GM23338 (cell line): ENCODE results near the gene CACNA1C. TPM values are rescaled to one million over a fixed set of nuclear protein-coding genes. Genes with fewer than 3 reads are reported as not detected.

Experiments
- ATAC-seq: fragments of 200-7000 bp; cut with Tn5 transposase; 3 replicates; pipeline ENCODE4 v1.9.1; 2020
- DNase-seq: peaks from one replicate; pipeline ENCODE4 v3.0.0-alpha.2; 2015; ENCODE audit warnings: low spot score
- H2AFZ ChIP-seq: fragments of 200-600 bp; sonication (generic); 2 replicates; pipeline ENCODE4 v1.8.0; 2016; ENCODE audit warnings: antibody characterized with exemption, mild to moderate bottlenecking, moderate library complexity
- H3F3A ChIP-seq: fragments of 200-600 bp; sonication (generic); replicated peaks from 2 replicates; pipeline ENCODE4 v1.8.0; 2017; ENCODE audit warnings: antibody characterized with exemption, mixed run types, low read depth
- H3K27ac ChIP-seq: fragments of 200-600 bp; sonication (generic); 2 replicates; pipeline ENCODE4 v1.6.1; 2016; ENCODE audit warnings: low read depth
- H3K27me3 ChIP-seq: fragments of 200-600 bp; sonication (generic); 2 replicates; pipeline ENCODE4 v1.8.0; 2016; ENCODE audit warnings: mild to moderate bottlenecking, mixed run types, moderate library complexity; ENCODE audit not compliant: insufficient read depth
- H3K36me3 ChIP-seq: fragments of 200-600 bp; sonication (generic); 2 replicates; pipeline ENCODE4 v1.8.0; 2016; ENCODE audit warnings: mild to moderate bottlenecking; ENCODE audit not compliant: insufficient read depth
- H3K4me1 ChIP-seq: fragments of 200-600 bp; sonication (generic); 2 replicates; pipeline ENCODE4 v1.8.0; 2016; ENCODE audit warnings: mild to moderate bottlenecking, moderate library complexity; ENCODE audit not compliant: insufficient read depth
- H3K4me2 ChIP-seq: fragments of 200-600 bp; sonication (generic); 2 replicates; pipeline ENCODE4 v1.7.1; 2017; ENCODE audit warnings: mixed run types
- H3K4me3 ChIP-seq: fragments of 200-600 bp; sonication (generic); 2 replicates; pipeline ENCODE4 v1.6.1; 2016; ENCODE audit warnings: mixed run types
- H3K79me2 ChIP-seq: fragments of 200-600 bp; sonication (generic); replicated peaks from 2 replicates; pipeline ENCODE4 v1.8.0; 2017; ENCODE audit warnings: mild to moderate bottlenecking; ENCODE audit not compliant: insufficient read depth
- H3K9me2 ChIP-seq: fragments of 200-600 bp; sonication (generic); 2 replicates; pipeline ENCODE4 v1.8.0; 2017; ENCODE audit not compliant: insufficient read depth
- H4K20me1 ChIP-seq: fragments of 200-600 bp; sonication (generic); replicated peaks from 2 replicates; pipeline ENCODE4 v1.8.0; 2017; ENCODE audit warnings: mild to moderate bottlenecking; ENCODE audit not compliant: insufficient read depth
- H3K27ac Mint-ChIP-seq: 2 replicates; pipeline ENCODE4 v1.8.0; 2020; ENCODE audit warnings: inconsistent platforms, mild to moderate bottlenecking, moderate library complexity, mixed read lengths
- H3K27me3 Mint-ChIP-seq: 3 replicates; pipeline ENCODE4 v1.8.0; 2022; ENCODE audit warnings: low read depth, mild to moderate bottlenecking, moderate library complexity, mixed read lengths, inconsistent platforms; ENCODE audit not compliant: insufficient read depth, poor library complexity
- H3K36me3 Mint-ChIP-seq: 3 replicates; pipeline ENCODE4 v1.8.0; 2021; ENCODE audit warnings: low read depth, mild to moderate bottlenecking, inconsistent platforms, moderate library complexity, mixed read lengths
- H3K4me1 Mint-ChIP-seq: 3 replicates; pipeline ENCODE4 v1.8.0; 2020; ENCODE audit warnings: mild to moderate bottlenecking, inconsistent platforms, mixed read lengths
- H3K4me3 Mint-ChIP-seq: 3 replicates; pipeline ENCODE4 v1.8.0; 2021; ENCODE audit warnings: moderate library complexity, mild to moderate bottlenecking, inconsistent platforms, mixed read lengths
- H3K9me3 Mint-ChIP-seq: 3 replicates; pipeline ENCODE4 v1.8.0; 2020; ENCODE audit warnings: moderate library complexity, mild to moderate bottlenecking, inconsistent platforms, mixed read lengths
- CREB1 ChIP-seq: fragments of 250-450 bp; sonication (Bioruptor Pico); IDR thresholded peaks from 2 replicates; pipeline ENCODE4 v1.5.0; 2020; ENCODE audit warnings: low read depth, mild to moderate bottlenecking, moderate library complexity
- EZH2 ChIP-seq: fragments of 200-600 bp; sonication (generic); IDR thresholded peaks from one replicate; pipeline ENCODE4 v1.8.0; 2017; ENCODE audit warnings: antibody characterized with exemption, mild to moderate bottlenecking, low read depth; ENCODE audit not compliant: unreplicated experiment
- EZH2phosphoT487 ChIP-seq: fragments of 200-600 bp; sonication (generic); IDR thresholded peaks from one replicate; pipeline ENCODE4 v1.8.1; 2018; ENCODE audit warnings: antibody characterized with exemption; ENCODE audit not compliant: unreplicated experiment
- JUNB ChIP-seq: IDR thresholded peaks from one replicate; pipeline ENCODE4 v1.6.1; 2016; ENCODE audit warnings: antibody characterized with exemption; ENCODE audit not compliant: unreplicated experiment
- NANOG ChIP-seq: IDR thresholded peaks from 2 replicates; pipeline ENCODE4 v1.6.1; 2016; ENCODE audit warnings: antibody characterized with exemption, borderline replicate concordance
- POLR2AphosphoS5 ChIP-seq: IDR thresholded peaks from 2 replicates; pipeline ENCODE4 v1.6.1; 2016; ENCODE audit warnings: antibody characterized with exemption, low read depth
- STAT1 ChIP-seq: IDR thresholded peaks from one replicate; pipeline ENCODE4 v1.6.1; 2016; ENCODE audit warnings: antibody characterized with exemption; ENCODE audit not compliant: unreplicated experiment
- ZNF114 ChIP-seq: fragments of 250-450 bp; sonication (Bioruptor Pico); IDR thresholded peaks from 2 replicates; pipeline ENCODE4 v1.5.0; 2020; ENCODE audit warnings: mild to moderate bottlenecking, moderate library complexity
- ZNF331 ChIP-seq: fragments of 250-450 bp; sonication (Bioruptor Pico); IDR thresholded peaks from 2 replicates; pipeline ENCODE4 v1.5.0; 2020; ENCODE audit warnings: low read depth, mild to moderate bottlenecking, moderate library complexity
- polyA plus RNA-seq: library from polyadenylated mRNA; unstranded; fragments of >200 nt; fragmentation: Nextera tagmentation; extraction: Ambion mirVana; gene quantifications from 2 replicates; pipeline ENCODE4 v1.2.1, GENCODE V29; 2016
- total RNA-seq: library from RNA; depleted of rRNA; stranded (reverse); fragments of >200 nt; shearing (Covaris generic); gene quantifications from 2 replicates; pipeline ENCODE4 v1.2.3, GENCODE V29; 2014
- TF ChIP-seq, protein P1 (sequence below): IDR thresholded peaks from 2 replicates; pipeline ENCODE4 v1.6.1; 2016; ENCODE audit warnings: antibody characterized with exemption
- TF ChIP-seq, protein P2 (sequence below), 2 experiments: fragments of 200-600 bp in 1 of 2; sonication (generic) in 1 of 2; conservative IDR thresholded peaks; 2 replicates each; pipeline versions ENCODE4 v1.5.1 to v1.6.1; 2016 to 2017; ENCODE audit warnings: antibody characterized with exemption in 2 of 2, low read depth in 2 of 2, mild to moderate bottlenecking in 2 of 2, moderate library complexity in 1 of 2
- TF ChIP-seq, protein P3 (sequence below): fragments of 250-450 bp; sonication (Bioruptor Pico); IDR thresholded peaks from 2 replicates; pipeline ENCODE4 v1.5.0; 2020; ENCODE audit warnings: mild to moderate bottlenecking, moderate library complexity
- TF ChIP-seq, protein P4 (sequence below): IDR thresholded peaks from one replicate; pipeline ENCODE4 v1.6.1; 2018; ENCODE audit warnings: antibody characterized with exemption; ENCODE audit not compliant: unreplicated experiment

The CACNA1C gene
- total and polyA plus RNA-seq, 2 experiments from 2014 or later = 0.78 to 2.1 TPM

DNA sequence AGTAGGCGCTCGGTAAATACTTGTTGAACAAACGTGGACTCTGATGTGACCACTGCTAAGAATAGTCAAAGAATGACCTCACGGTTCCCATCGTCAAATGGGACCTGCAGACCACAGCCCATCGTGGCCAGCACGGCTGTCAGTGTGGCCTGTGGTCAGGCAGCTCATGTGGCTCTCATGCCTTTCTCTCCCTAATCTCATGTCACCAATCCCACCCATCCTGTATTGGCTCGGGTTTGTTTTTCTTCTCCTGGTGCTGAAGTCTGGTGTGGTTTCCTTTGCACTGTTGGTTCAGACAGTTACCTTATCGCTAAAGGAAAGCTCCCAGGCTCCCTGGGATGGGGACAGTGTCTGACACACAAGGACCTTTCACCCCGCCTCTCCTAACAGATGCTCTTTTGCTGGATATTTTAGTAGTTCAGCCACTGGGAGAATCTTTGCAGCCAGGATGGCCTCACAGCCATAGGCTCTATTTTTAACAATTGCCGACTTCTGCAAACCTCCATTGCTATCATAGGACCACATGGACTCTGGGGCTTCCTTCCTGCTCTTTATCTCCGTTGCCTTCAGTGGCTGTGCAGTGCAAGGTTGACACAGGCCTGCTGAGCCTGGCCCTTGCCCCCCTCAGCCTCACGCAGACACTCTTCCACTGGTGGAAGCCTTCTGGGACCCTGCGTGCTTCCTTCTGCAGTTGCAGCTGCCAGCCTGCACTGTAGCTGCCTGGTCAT lies 448.8 kb downstream of the CACNA1C start:
- Histone ChIP-seq H4K20me1 (no peaks in the 10 kb centered on the region), H3K79me2 (no peaks in the 10 kb centered on the region), H2AFZ (no peak overlapping the region), H3K9me2 (no peaks in the 10 kb centered on the region), H3K4me1 (no peaks in the 10 kb centered on the region), H3K4me2 (no peak overlapping the region), H3F3A (no peaks in the 10 kb centered on the region), H3K4me3 (no peak overlapping the region), H3K27me3 (no peaks in the 10 kb centered on the region), H3K36me3 (no peaks in the 10 kb centered on the region; the same call in 1 of the 2 replicates), H3K27ac (no peak overlapping the region)
- Mint-ChIP-seq H3K9me3 (no peaks in the 10 kb centered on the region), H3K27me3 (peaks cover 5% of the 10 kb centered on the region), H3K27ac (no peak overlapping the region; the same call in 1 of the 2 replicates), H3K36me3 (no peaks in the 10 kb centered on the region), H3K4me1 (0 out of 3 replicates have a peak, but pooled peaks cover 3% of the 10 kb centered on the region), H3K4me3 (no peak overlapping the region)
- TF ChIP-seq EZH2 (no peak), POLR2AphosphoS5 (no peak), ZNF114 (no peak), ZNF331 (CRISPR knock-in tag) (no peak), CREB1 (CRISPR knock-in tag) (no peak), STAT1 (no peak), NANOG (no peak), JUNB (no peak), EZH2phosphoT487 (no peak)
- TF ChIP-seq, protein P1, sequence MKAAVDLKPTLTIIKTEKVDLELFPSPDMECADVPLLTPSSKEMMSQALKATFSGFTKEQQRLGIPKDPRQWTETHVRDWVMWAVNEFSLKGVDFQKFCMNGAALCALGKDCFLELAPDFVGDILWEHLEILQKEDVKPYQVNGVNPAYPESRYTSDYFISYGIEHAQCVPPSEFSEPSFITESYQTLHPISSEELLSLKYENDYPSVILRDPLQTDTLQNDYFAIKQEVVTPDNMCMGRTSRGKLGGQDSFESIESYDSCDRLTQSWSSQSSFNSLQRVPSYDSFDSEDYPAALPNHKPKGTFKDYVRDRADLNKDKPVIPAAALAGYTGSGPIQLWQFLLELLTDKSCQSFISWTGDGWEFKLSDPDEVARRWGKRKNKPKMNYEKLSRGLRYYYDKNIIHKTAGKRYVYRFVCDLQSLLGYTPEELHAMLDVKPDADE = no peak
- TF ChIP-seq, protein P2, sequence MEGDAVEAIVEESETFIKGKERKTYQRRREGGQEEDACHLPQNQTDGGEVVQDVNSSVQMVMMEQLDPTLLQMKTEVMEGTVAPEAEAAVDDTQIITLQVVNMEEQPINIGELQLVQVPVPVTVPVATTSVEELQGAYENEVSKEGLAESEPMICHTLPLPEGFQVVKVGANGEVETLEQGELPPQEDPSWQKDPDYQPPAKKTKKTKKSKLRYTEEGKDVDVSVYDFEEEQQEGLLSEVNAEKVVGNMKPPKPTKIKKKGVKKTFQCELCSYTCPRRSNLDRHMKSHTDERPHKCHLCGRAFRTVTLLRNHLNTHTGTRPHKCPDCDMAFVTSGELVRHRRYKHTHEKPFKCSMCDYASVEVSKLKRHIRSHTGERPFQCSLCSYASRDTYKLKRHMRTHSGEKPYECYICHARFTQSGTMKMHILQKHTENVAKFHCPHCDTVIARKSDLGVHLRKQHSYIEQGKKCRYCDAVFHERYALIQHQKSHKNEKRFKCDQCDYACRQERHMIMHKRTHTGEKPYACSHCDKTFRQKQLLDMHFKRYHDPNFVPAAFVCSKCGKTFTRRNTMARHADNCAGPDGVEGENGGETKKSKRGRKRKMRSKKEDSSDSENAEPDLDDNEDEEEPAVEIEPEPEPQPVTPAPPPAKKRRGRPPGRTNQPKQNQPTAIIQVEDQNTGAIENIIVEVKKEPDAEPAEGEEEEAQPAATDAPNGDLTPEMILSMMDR (conservative IDR thresholded peaks at IDR 0.05; ENCODE audit: low read depth in 2 of 2) = no peak
- TF ChIP-seq, protein P3, sequence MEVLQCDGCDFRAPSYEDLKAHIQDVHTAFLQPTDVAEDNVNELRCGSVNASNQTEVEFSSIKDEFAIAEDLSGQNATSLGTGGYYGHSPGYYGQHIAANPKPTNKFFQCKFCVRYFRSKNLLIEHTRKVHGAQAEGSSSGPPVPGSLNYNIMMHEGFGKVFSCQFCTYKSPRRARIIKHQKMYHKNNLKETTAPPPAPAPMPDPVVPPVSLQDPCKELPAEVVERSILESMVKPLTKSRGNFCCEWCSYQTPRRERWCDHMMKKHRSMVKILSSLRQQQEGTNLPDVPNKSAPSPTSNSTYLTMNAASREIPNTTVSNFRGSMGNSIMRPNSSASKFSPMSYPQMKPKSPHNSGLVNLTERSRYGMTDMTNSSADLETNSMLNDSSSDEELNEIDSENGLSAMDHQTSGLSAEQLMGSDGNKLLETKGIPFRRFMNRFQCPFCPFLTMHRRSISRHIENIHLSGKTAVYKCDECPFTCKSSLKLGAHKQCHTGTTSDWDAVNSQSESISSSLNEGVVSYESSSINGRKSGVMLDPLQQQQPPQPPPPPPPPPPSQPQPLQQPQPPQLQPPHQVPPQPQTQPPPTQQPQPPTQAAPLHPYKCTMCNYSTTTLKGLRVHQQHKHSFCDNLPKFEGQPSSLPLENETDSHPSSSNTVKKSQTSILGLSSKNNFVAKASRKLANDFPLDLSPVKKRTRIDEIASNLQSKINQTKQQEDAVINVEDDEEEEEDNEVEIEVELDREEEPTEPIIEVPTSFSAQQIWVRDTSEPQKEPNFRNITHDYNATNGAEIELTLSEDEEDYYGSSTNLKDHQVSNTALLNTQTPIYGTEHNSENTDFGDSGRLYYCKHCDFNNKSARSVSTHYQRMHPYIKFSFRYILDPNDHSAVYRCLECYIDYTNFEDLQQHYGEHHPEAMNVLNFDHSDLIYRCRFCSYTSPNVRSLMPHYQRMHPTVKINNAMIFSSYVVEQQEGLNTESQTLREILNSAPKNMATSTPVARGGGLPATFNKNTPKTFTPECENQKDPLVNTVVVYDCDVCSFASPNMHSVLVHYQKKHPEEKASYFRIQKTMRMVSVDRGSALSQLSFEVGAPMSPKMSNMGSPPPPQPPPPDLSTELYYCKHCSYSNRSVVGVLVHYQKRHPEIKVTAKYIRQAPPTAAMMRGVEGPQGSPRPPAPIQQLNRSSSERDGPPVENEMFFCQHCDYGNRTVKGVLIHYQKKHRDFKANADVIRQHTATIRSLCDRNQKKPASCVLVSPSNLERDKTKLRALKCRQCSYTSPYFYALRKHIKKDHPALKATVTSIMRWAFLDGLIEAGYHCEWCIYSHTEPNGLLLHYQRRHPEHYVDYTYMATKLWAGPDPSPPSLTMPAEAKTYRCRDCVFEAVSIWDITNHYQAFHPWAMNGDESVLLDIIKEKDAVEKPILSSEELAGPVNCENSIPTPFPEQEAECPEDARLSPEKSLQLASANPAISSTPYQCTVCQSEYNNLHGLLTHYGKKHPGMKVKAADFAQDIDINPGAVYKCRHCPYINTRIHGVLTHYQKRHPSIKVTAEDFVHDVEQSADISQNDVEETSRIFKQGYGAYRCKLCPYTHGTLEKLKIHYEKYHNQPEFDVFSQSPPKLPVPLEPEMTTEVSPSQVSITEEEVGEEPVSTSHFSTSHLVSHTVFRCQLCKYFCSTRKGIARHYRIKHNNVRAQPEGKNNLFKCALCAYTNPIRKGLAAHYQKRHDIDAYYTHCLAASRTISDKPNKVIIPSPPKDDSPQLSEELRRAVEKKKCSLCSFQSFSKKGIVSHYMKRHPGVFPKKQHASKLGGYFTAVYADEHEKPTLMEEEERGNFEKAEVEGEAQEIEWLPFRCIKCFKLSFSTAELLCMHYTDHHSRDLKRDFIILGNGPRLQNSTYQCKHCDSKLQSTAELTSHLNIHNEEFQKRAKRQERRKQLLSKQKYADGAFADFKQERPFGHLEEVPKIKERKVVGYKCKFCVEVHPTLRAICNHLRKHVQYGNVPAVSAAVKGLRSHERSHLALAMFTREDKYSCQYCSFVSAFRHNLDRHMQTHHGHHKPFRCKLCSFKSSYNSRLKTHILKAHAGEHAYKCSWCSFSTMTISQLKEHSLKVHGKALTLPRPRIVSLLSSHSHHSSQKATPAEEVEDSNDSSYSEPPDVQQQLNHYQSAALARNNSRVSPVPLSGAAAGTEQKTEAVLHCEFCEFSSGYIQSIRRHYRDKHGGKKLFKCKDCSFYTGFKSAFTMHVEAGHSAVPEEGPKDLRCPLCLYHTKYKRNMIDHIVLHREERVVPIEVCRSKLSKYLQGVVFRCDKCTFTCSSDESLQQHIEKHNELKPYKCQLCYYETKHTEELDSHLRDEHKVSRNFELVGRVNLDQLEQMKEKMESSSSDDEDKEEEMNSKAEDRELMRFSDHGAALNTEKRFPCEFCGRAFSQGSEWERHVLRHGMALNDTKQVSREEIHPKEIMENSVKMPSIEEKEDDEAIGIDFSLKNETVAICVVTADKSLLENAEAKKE (CRISPR knock-in tag) = no peak
- TF ChIP-seq, protein P4, sequence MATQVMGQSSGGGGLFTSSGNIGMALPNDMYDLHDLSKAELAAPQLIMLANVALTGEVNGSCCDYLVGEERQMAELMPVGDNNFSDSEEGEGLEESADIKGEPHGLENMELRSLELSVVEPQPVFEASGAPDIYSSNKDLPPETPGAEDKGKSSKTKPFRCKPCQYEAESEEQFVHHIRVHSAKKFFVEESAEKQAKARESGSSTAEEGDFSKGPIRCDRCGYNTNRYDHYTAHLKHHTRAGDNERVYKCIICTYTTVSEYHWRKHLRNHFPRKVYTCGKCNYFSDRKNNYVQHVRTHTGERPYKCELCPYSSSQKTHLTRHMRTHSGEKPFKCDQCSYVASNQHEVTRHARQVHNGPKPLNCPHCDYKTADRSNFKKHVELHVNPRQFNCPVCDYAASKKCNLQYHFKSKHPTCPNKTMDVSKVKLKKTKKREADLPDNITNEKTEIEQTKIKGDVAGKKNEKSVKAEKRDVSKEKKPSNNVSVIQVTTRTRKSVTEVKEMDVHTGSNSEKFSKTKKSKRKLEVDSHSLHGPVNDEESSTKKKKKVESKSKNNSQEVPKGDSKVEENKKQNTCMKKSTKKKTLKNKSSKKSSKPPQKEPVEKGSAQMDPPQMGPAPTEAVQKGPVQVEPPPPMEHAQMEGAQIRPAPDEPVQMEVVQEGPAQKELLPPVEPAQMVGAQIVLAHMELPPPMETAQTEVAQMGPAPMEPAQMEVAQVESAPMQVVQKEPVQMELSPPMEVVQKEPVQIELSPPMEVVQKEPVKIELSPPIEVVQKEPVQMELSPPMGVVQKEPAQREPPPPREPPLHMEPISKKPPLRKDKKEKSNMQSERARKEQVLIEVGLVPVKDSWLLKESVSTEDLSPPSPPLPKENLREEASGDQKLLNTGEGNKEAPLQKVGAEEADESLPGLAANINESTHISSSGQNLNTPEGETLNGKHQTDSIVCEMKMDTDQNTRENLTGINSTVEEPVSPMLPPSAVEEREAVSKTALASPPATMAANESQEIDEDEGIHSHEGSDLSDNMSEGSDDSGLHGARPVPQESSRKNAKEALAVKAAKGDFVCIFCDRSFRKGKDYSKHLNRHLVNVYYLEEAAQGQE = no peak
- ATAC-seq = no peak
- DNase-seq = no peak
